Smooth muscle cell of the umbilical artery (primary cell): ENCODE results near the gene OR52H1. TPM values are rescaled to one million over a fixed set of nuclear protein-coding genes. Genes with fewer than 3 reads are reported as not detected.

ENCODE experiments used
- total RNA-seq: library from RNA; depleted of rRNA; stranded (reverse); fragments of >200 nt; gene quantifications from 2 replicates; pipeline ENCODE4 v1.2.3, GENCODE V29; 2014

OR52H1 gene
- total RNA-seq, result 0.30 and 0.42 TPM in 2 replicates

GRCh38 chr11:5548440-5548839 is at the start of gene OR52H1:
OR52H1 (minus strand) TSS chr11:5548540; CDS start chr11:5545505, 3,035 bp downstream.

GRCh38 chr11:5596607-5597201 is 48.4 kb upstream of the OR52H1 start, which contains the start of gene TRIM6:
TRIM6 (plus strand) TSS chr11:5596637; CDS start chr11:5596898, 261 bp downstream.

GRCh38 chr11:5580577-5580976 is 32.2 kb upstream of the OR52H1 start, which contains the start of gene OR52B6:
OR52B6 (plus strand) TSS chr11:5580877; CDS start chr11:5580877, 0 bp downstream.

GRCh38 chr11:5516599-5516998 is 31.7 kb downstream of the OR52H1 start, which contains the start of gene UBQLNL:
UBQLNL (minus strand) TSS chr11:5516699; CDS start chr11:5516441, 258 bp downstream.

GRCh38 chr11:5509803-5510202 is 38.5 kb downstream of the OR52H1 start, which contains the start of gene UBQLN3:
UBQLN3 (minus strand) TSS chr11:5509957; CDS start chr11:5509558, 399 bp downstream.

Other genes with a start within 250 kb of the OR52H1 start
- not detected in 2 replicates for gene OR51B4, start 246.6 kb downstream of the OR52H1 start, total RNA-seq
- gene OR51B2, start 224.2 kb downstream of the OR52H1 start, total RNA-seq, result not detected in 2 replicates
- 0.09 and 0.30 TPM in 2 replicates for gene OR51B5, start 205.0 kb downstream of the OR52H1 start, total RNA-seq
- not detected in 2 replicates for gene OR51B6, start 197.0 kb downstream of the OR52H1 start, total RNA-seq
- not detected in 2 replicates for gene OR51M1, start 164.7 kb downstream of the OR52H1 start, total RNA-seq
- gene OR51Q1, start 126.4 kb downstream of the OR52H1 start, total RNA-seq, result not detected in 2 replicates
- gene OR51I1, start 107.0 kb downstream of the OR52H1 start, total RNA-seq, result not detected in 2 replicates
- not detected in 2 replicates for gene OR51I2, start 99.2 kb downstream of the OR52H1 start, total RNA-seq
- not detected in 2 replicates for gene OR52D1, start 59.9 kb downstream of the OR52H1 start, total RNA-seq
- gene UBQLN3, start 38.6 kb downstream of the OR52H1 start, total RNA-seq, result 0.14 TPM in 1 of 2 replicates, not detected in the other
- gene UBQLNL, start 31.8 kb downstream of the OR52H1 start, total RNA-seq, result 0.05 and 0.30 TPM in 2 replicates
- gene OR52B6, start 32.3 kb upstream of the OR52H1 start, total RNA-seq, result not detected in 2 replicates
- gene TRIM6, start 48.1 kb upstream of the OR52H1 start, total RNA-seq, result 4.8 and 8.7 TPM in 2 replicates
- 10.7 and 16.7 TPM in 2 replicates for gene TRIM34, start 76.5 kb upstream of the OR52H1 start, total RNA-seq
- gene TRIM5, start 136.5 kb upstream of the OR52H1 start, total RNA-seq, result 39.2 and 54.7 TPM in 2 replicates
- gene TRIM22, start 141.2 kb upstream of the OR52H1 start, total RNA-seq, result 134 and 153 TPM in 2 replicates
- not detected in 2 replicates for gene OR56B1, start 187.9 kb upstream of the OR52H1 start, total RNA-seq
- gene OR52N4, start 205.7 kb upstream of the OR52H1 start, total RNA-seq, result not detected in 2 replicates
- gene OR52N5, start 234.8 kb upstream of the OR52H1 start, total RNA-seq, result not detected in 2 replicates
- 0.09 TPM in 1 of 2 replicates, not detected in the other for gene OR52N1, start 242.7 kb upstream of the OR52H1 start, total RNA-seq